GM12878 (cell line): ENCODE measurements around the gene RIMS3. TPM values are rescaled to one million over a fixed set of nuclear protein-coding genes. Genes with fewer than 3 reads are reported as not detected.

Experiments
- ATAC-seq: fragments of 200-7000 bp; cut with Tn5 transposase; 3 replicates; pipeline ENCODE4 v1.9.1; 2020; ENCODE audit warnings: mild to moderate bottlenecking, moderate library complexity
- BruUV-seq: library from RNA; stranded (reverse); fragments of 400-500 nt; replicated peaks from 2 replicates; lab custom pipeline; 2021; lab: Mats Ljungman, UMichigan
- CTCF ChIA-PET: fragments of 300-600 bp; sonication (Branson Sonifier 250); formaldehyde crosslinking; extraction: SDS; loops from one replicate; lab custom pipeline; 2021; ENCODE audit warnings: inconsistent platforms; lab: Yijun Ruan, JAX
- POLR2A ChIA-PET: fragments of 350-600 bp; formaldehyde crosslinking; extraction: SDS; loops from one replicate; lab custom pipeline; 2021; ENCODE audit warnings: inconsistent platforms; lab: Charles Lee
- RAD21 ChIA-PET: fragments of 300-600 bp; sonication (Branson Sonifier 250); formaldehyde crosslinking; loops from one replicate; lab custom pipeline; 2023; ENCODE audit warnings: antibody characterized with exemption; ENCODE audit not compliant: unreplicated experiment; lab: Charles Lee
- SMC1A ChIA-PET: fragments of 300-600 bp; sonication (Branson Sonifier 250); formaldehyde crosslinking; loops from one replicate; lab custom pipeline; 2023; ENCODE audit not compliant: unreplicated experiment, uncharacterized antibody; lab: Charles Lee
- DNase-seq: peaks from one replicate; pipeline ENCODE4 v3.0.0-alpha.2; 2011; ENCODE audit warnings: low read depth, low spot score
- FAIRE-seq: peaks from 3 replicates; lab custom pipeline; 2011; peaks lifted over from hg19 to GRCh38; lab: Jason Lieb, UNC
- H2AFZ ChIP-seq: 2 replicates; pipeline ENCODE4 v1.6.0; 2011; ENCODE audit warnings: low read depth, low read length, control low read depth; ENCODE audit not compliant: control insufficient read depth
- H3K27ac ChIP-seq: 2 replicates; pipeline ENCODE4 v1.5.1; 2011; ENCODE audit warnings: control low read depth; ENCODE audit not compliant: control insufficient read depth, insufficient read depth
- H3K27me3 ChIP-seq, 2 experiments: replicated peaks in 1 of 2; 2 replicates each; pipeline versions ENCODE4 v1.6.0 to v1.6.1; 2011; ENCODE audit warnings: low read length in 1 of 2; ENCODE audit not compliant: control insufficient read depth in 2 of 2, insufficient read depth in 2 of 2
- H3K36me3 ChIP-seq, 2 experiments: 2 replicates each; pipeline ENCODE4 v1.5.1; 2011; ENCODE audit warnings: low read length in 1 of 2; ENCODE audit not compliant: control insufficient read depth in 2 of 2, insufficient read depth in 2 of 2
- H3K4me1 ChIP-seq: 2 replicates; pipeline ENCODE4 v1.6.1; 2011; ENCODE audit warnings: mild to moderate bottlenecking, low read length, moderate library complexity, mixed read lengths; ENCODE audit not compliant: control insufficient read depth, insufficient read depth
- H3K4me2 ChIP-seq: 2 replicates; pipeline ENCODE4 v1.6.0; 2011; ENCODE audit warnings: control low read depth; ENCODE audit not compliant: control insufficient read depth, insufficient read depth
- H3K4me3 ChIP-seq: fragments of 200-600 bp; sonication (generic); 2 replicates; pipeline ENCODE4 v1.5.1; 2016
- H3K79me2 ChIP-seq: 2 replicates; pipeline ENCODE4 v1.6.0; 2011; ENCODE audit warnings: low read length; ENCODE audit not compliant: control insufficient read depth, insufficient read depth
- H3K9ac ChIP-seq: 2 replicates; pipeline ENCODE4 v1.8.0; 2011; ENCODE audit warnings: low read length, control low read depth, mixed read lengths; ENCODE audit not compliant: control insufficient read depth, insufficient read depth
- H3K9me3 ChIP-seq: replicated peaks from 3 replicates; pipeline ENCODE4 v1.5.1; 2011; ENCODE audit warnings: mild to moderate bottlenecking, low read length; ENCODE audit not compliant: control insufficient read depth, insufficient read depth
- H4K20me1 ChIP-seq: 2 replicates; pipeline ENCODE4 v1.6.0; 2011; ENCODE audit not compliant: control insufficient read depth, insufficient read depth
- WGBS: methylation state at CpG from one replicate; pipeline ENCODE4 v1.1.6; 2016; ENCODE audit warnings: low lambda C conversion rate; ENCODE audit not compliant: insufficient replicate concordance, insufficient coverage; ENCODE audit errors: missing lambda C conversion rate; 5-methylcytosine and 5-hydroxymethylcytosine counted together
- in situ Hi-C: fragments of 300-500 bp; cut with MboI; formaldehyde crosslinking; loops from 9 replicates; pipeline ENCODE4 v1.14.3; 2018; ENCODE audit warnings: mixed read lengths
- intact Hi-C: fragments of 100-400 bp; cut with micrococcal nuclease; formaldehyde crosslinking; loops from one replicate; pipeline ENCODE4 v1.14.2; 2022; ENCODE audit not compliant: unreplicated experiment
- polyA plus RNA-seq, 11 experiments: library from polyadenylated mRNA; depleted of rRNA in 4 of 11; unstranded in 6 of 11; stranded (reverse) in 5 of 11; fragments of >200 nt; fragmentation: Nextera tagmentation in 4 of 11; fragmentation: Illumina TruSeq in 1 of 11; extraction: Ambion mirVana in 4 of 11; extraction: Trizol in 1 of 11; gene quantifications; 1 replicate in 1 of 11; 2 replicates in 10 of 11; pipeline versions ENCODE4 v1.2.1 to v1.2.3, GENCODE V29; 2011 to 2016; ENCODE audit warnings: inconsistent platforms in 2 of 11, missing spikeins in 2 of 11, low read depth in 1 of 11
- total RNA-seq, 4 experiments: library from RNA; depleted of rRNA in 3 of 4; stranded (reverse); fragments of >200 nt in 3 of 4; fragmentation: Illumina TruSeq in 1 of 4; extraction: Trizol in 1 of 4; gene quantifications; 2 replicates each; pipeline versions ENCODE4 v1.2.1 to v1.2.3, GENCODE V29; 2013 to 2021
- TF ChIP-seq, protein P1 (sequence below): IDR thresholded peaks from 2 replicates; pipeline ENCODE4 v1.6.1; 2012; ENCODE audit warnings: mild to moderate bottlenecking, low read depth, low read length
- TF ChIP-seq, protein P2 (sequence below): fragments of 450-650 bp; IDR thresholded peaks from 2 replicates; pipeline ENCODE4 v1.6.1; 2018; ENCODE audit warnings: mild to moderate bottlenecking, low read depth, moderate library complexity; ENCODE audit not compliant: partially characterized antibody

Gene RIMS3
- total and polyA plus RNA-seq, 10 of the 15 experiments (the other 5 are each of a cell fraction or from before 2014, with no cell fraction given) = 0.02 to 4.7 (median 0.39) TPM

DNA sequence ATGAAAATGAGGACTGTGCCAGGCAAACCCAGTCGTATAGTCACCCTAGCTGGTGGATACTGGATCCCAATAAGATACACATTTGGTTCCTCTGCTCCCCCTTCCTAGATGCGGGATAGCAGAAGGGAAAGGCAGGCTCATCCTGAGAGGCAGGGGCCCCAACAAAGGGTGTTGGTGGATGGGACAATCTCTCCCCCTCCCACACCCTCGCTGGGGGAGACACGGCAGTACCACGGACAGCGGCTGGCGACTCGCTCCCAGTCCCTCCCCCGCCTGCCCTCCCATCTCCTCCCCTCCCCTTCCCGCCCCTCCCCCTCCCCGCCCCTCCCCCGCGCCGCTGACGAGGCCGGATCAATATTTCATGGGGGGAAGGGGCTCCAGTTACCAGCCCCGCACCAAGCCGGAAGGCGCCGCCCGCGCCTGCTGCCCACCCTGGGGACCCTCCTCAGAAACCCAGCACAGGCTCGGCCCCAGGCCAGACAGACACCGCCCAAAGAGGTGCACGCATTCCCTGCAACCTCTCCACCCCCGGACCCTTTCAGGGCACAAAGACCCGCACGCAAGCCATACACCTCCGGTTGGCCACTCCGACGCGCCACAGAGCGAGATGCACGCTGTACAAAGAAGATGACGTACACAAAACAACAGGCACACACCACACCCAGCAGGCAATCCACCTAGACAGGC is 11.5 kb downstream of the RIMS3 start:
- DNase-seq (no peak), ATAC-seq (no peak), FAIRE-seq (no peak)
- TF ChIP-seq, protein P1, sequence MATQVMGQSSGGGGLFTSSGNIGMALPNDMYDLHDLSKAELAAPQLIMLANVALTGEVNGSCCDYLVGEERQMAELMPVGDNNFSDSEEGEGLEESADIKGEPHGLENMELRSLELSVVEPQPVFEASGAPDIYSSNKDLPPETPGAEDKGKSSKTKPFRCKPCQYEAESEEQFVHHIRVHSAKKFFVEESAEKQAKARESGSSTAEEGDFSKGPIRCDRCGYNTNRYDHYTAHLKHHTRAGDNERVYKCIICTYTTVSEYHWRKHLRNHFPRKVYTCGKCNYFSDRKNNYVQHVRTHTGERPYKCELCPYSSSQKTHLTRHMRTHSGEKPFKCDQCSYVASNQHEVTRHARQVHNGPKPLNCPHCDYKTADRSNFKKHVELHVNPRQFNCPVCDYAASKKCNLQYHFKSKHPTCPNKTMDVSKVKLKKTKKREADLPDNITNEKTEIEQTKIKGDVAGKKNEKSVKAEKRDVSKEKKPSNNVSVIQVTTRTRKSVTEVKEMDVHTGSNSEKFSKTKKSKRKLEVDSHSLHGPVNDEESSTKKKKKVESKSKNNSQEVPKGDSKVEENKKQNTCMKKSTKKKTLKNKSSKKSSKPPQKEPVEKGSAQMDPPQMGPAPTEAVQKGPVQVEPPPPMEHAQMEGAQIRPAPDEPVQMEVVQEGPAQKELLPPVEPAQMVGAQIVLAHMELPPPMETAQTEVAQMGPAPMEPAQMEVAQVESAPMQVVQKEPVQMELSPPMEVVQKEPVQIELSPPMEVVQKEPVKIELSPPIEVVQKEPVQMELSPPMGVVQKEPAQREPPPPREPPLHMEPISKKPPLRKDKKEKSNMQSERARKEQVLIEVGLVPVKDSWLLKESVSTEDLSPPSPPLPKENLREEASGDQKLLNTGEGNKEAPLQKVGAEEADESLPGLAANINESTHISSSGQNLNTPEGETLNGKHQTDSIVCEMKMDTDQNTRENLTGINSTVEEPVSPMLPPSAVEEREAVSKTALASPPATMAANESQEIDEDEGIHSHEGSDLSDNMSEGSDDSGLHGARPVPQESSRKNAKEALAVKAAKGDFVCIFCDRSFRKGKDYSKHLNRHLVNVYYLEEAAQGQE = peak; percentile 76
- TF ChIP-seq, protein P2, sequence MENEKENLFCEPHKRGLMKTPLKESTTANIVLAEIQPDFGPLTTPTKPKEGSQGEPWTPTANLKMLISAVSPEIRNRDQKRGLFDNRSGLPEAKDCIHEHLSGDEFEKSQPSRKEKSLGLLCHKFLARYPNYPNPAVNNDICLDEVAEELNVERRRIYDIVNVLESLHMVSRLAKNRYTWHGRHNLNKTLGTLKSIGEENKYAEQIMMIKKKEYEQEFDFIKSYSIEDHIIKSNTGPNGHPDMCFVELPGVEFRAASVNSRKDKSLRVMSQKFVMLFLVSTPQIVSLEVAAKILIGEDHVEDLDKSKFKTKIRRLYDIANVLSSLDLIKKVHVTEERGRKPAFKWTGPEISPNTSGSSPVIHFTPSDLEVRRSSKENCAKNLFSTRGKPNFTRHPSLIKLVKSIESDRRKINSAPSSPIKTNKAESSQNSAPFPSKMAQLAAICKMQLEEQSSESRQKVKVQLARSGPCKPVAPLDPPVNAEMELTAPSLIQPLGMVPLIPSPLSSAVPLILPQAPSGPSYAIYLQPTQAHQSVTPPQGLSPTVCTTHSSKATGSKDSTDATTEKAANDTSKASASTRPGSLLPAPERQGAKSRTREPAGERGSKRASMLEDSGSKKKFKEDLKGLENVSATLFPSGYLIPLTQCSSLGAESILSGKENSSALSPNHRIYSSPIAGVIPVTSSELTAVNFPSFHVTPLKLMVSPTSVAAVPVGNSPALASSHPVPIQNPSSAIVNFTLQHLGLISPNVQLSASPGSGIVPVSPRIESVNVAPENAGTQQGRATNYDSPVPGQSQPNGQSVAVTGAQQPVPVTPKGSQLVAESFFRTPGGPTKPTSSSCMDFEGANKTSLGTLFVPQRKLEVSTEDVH = no peak
- POLR2A ChIA-PET = interaction anchor here (0.5 kb wide), 1 partner anchor 76 kb away, joined by 11 read pairs; no protein-coding TSS in a partner anchor
- Histone ChIP-seq H3K36me3 (no peaks in the 10 kb centered on the region), H3K4me1 (no peaks in the 10 kb centered on the region), H2AFZ (no peak overlapping the region), H3K79me2 (no peaks in the 10 kb centered on the region), H3K4me2 (no peak overlapping the region), H3K4me3 (no peak overlapping the region), H3K27me3 (no peaks in the 10 kb centered on the region), H3K27ac (no peak overlapping the region), H3K9me3 (no peaks in the 10 kb centered on the region), H4K20me1 (no peaks in the 10 kb centered on the region), H3K9ac (no peak overlapping the region)
- in situ Hi-C loops (no loop called here), intact Hi-C loops (no loop called here)
- CTCF ChIA-PET = interaction anchor here (0.7 to 0.8 kb wide), 2 partner anchors 24 to 25 kb away, joined by 3 read pairs; no protein-coding TSS in a partner anchor
- SMC1A ChIA-PET = interaction anchor here (0.5 to 1.2 kb wide), 2 partner anchors 9 to 18 kb away, joined by 3 read pairs; no protein-coding TSS in a partner anchor
- RAD21 ChIA-PET = no interaction called here
- no TSS peak for BruUV-seq
- 61% methylated on average over 24 of the region's 35 CpGs for WGBS
